H9 (cell line): ENCODE data around the gene TMEM61. TPM values are rescaled to one million over a fixed set of nuclear protein-coding genes. Genes with fewer than 3 reads are reported as not detected.

ENCODE experiments used
- DNase-seq: peaks from one replicate; pipeline ENCODE4 v3.0.0-alpha.2; 2017
- H2AFZ ChIP-seq: one replicate; pipeline ENCODE4 v1.6.1; 2013; ENCODE audit warnings: mild to moderate bottlenecking, low read length, control low read depth, moderate library complexity
- H2AK5ac ChIP-seq: 2 replicates; pipeline ENCODE4 v1.6.1; 2013; ENCODE audit warnings: low read length, control low read depth, mixed read lengths; ENCODE audit not compliant: insufficient read length
- H2BK120ac ChIP-seq: one replicate; pipeline ENCODE4 v1.6.1; 2013; ENCODE audit warnings: low read depth, mild to moderate bottlenecking, low read length, control low read depth, inconsistent platforms; ENCODE audit not compliant: poor library complexity, severe bottlenecking
- H2BK12ac ChIP-seq: 2 replicates; pipeline ENCODE4 v1.6.1; 2013; ENCODE audit warnings: low read length, control low read depth, mixed read lengths, low read depth; ENCODE audit not compliant: insufficient read length
- H2BK15ac ChIP-seq: 2 replicates; pipeline ENCODE4 v1.6.1; 2013; ENCODE audit warnings: low read depth, low read length, control low read depth
- H2BK20ac ChIP-seq: one replicate; pipeline ENCODE4 v1.6.1; 2013; ENCODE audit warnings: low read depth, mild to moderate bottlenecking, low read length, control low read depth, inconsistent platforms; ENCODE audit not compliant: poor library complexity, severe bottlenecking
- H2BK5ac ChIP-seq: 2 replicates; pipeline ENCODE4 v1.6.1; 2013; ENCODE audit warnings: low read length, control low read depth, mixed read lengths; ENCODE audit not compliant: insufficient read length
- H3K14ac ChIP-seq: 2 replicates; pipeline ENCODE4 v1.6.1; 2013; ENCODE audit warnings: low read length, control low read depth; ENCODE audit not compliant: insufficient read depth
- H3K18ac ChIP-seq: 2 replicates; pipeline ENCODE4 v1.6.1; 2013; ENCODE audit warnings: low read depth, mild to moderate bottlenecking, mixed read lengths, low read length, control low read depth; ENCODE audit not compliant: insufficient read length
- H3K23ac ChIP-seq: 2 replicates; pipeline ENCODE4 v1.6.1; 2013; ENCODE audit warnings: low read length, control low read depth, mixed read lengths, low read depth; ENCODE audit not compliant: insufficient read length
- H3K23me2 ChIP-seq: 2 replicates; pipeline ENCODE4 v1.6.1; 2013; ENCODE audit warnings: low read depth, mild to moderate bottlenecking, mixed read lengths, low read length, control low read depth; ENCODE audit not compliant: insufficient read length, poor library complexity, severe bottlenecking
- H3K27ac ChIP-seq: 2 replicates; pipeline ENCODE4 v1.5.1; 2013; ENCODE audit warnings: low read length, control low read depth, mixed read lengths, low read depth; ENCODE audit not compliant: insufficient read length
- H3K27me3 ChIP-seq: 2 replicates; pipeline ENCODE4 v1.6.1; 2013; ENCODE audit warnings: low read length, control low read depth, inconsistent platforms; ENCODE audit not compliant: insufficient read depth
- H3K4ac ChIP-seq: 2 replicates; pipeline ENCODE4 v1.6.1; 2013; ENCODE audit warnings: low read depth, mild to moderate bottlenecking, control low read depth, inconsistent platforms, low read length, moderate library complexity
- H3K4me1 ChIP-seq: 2 replicates; pipeline ENCODE4 v1.6.1; 2013; ENCODE audit warnings: low read length, control low read depth, inconsistent platforms; ENCODE audit not compliant: insufficient read depth
- H3K4me2 ChIP-seq: 2 replicates; pipeline ENCODE4 v1.6.1; 2013; ENCODE audit warnings: low read length, control low read depth, mixed read lengths; ENCODE audit not compliant: insufficient read length, insufficient read depth
- H3K56ac ChIP-seq: 2 replicates; pipeline ENCODE4 v1.6.1; 2013; ENCODE audit warnings: low read depth, mild to moderate bottlenecking, mixed read lengths, low read length, control low read depth; ENCODE audit not compliant: insufficient read length
- H3K79me1 ChIP-seq: 2 replicates; pipeline ENCODE4 v1.6.1; 2013; ENCODE audit warnings: low read depth, mild to moderate bottlenecking, moderate library complexity, low read length, control low read depth, inconsistent platforms; ENCODE audit not compliant: insufficient read depth, poor library complexity, severe bottlenecking
- H3K79me2 ChIP-seq: 2 replicates; pipeline ENCODE4 v1.6.1; 2013; ENCODE audit warnings: low read length, control low read depth, inconsistent platforms; ENCODE audit not compliant: insufficient read depth
- H3K9ac ChIP-seq: 2 replicates; pipeline ENCODE4 v1.6.1; 2013; ENCODE audit warnings: low read length, control low read depth, mixed read lengths; ENCODE audit not compliant: insufficient read length; ENCODE audit errors: extremely low read depth
- H3K9me3 ChIP-seq: one replicate; pipeline ENCODE4 v1.6.1; 2013; ENCODE audit warnings: low read depth, low read length, inconsistent platforms; ENCODE audit not compliant: control insufficient read depth
- H3T11ph ChIP-seq: one replicate; pipeline ENCODE4 v1.6.1; 2013; ENCODE audit warnings: mild to moderate bottlenecking, low read length, control low read depth, inconsistent platforms
- H4K20me1 ChIP-seq: one replicate; pipeline ENCODE4 v1.6.1; 2013; ENCODE audit not compliant: control insufficient read depth, insufficient read length, insufficient read depth
- H4K5ac ChIP-seq: 2 replicates; pipeline ENCODE4 v1.6.1; 2013; ENCODE audit warnings: low read depth, mild to moderate bottlenecking, mixed read lengths, low read length, control low read depth; ENCODE audit not compliant: insufficient read length
- H4K8ac ChIP-seq: replicated peaks from 2 replicates; pipeline ENCODE4 v1.6.1; 2013; ENCODE audit warnings: low read length, control low read depth, mixed read lengths, low read depth; ENCODE audit not compliant: insufficient read length
- H4K91ac ChIP-seq: 2 replicates; pipeline ENCODE4 v1.6.1; 2013; ENCODE audit warnings: low read depth, mild to moderate bottlenecking, moderate library complexity, mixed read lengths, low read length, control low read depth; ENCODE audit not compliant: insufficient read length
- H3K27ac Mint-ChIP-seq, 3 experiments: 2 replicates in 2 of 3; 3 replicates in 1 of 3; pipeline ENCODE4 v1.8.0; 2020 to 2021; ENCODE audit warnings: mixed read lengths in 3 of 3, mild to moderate bottlenecking in 1 of 3, moderate library complexity in 1 of 3
- H3K27me3 Mint-ChIP-seq: 2 replicates; pipeline ENCODE4 v1.8.0; 2021; ENCODE audit warnings: low read depth, mild to moderate bottlenecking, moderate library complexity, mixed read lengths
- H3K36me3 Mint-ChIP-seq, 3 experiments: 2 replicates in 2 of 3; 3 replicates in 1 of 3; pipeline ENCODE4 v1.8.0; 2020 to 2021; ENCODE audit warnings: low read depth in 3 of 3, mixed read lengths in 3 of 3; ENCODE audit not compliant: insufficient read depth in 1 of 3
- H3K4me1 Mint-ChIP-seq, 2 experiments: 2 replicates each; pipeline ENCODE4 v1.8.0; 2020; ENCODE audit warnings: mixed read lengths in 2 of 2
- H3K4me3 Mint-ChIP-seq, 2 experiments: 2 replicates in 1 of 2; 3 replicates in 1 of 2; pipeline ENCODE4 v1.8.0; 2020 to 2021; ENCODE audit warnings: mild to moderate bottlenecking in 2 of 2, mixed read lengths in 2 of 2, moderate library complexity in 1 of 2
- H3K9me3 Mint-ChIP-seq, 2 experiments: 2 replicates in 1 of 2; 3 replicates in 1 of 2; pipeline ENCODE4 v1.8.0; 2020; ENCODE audit warnings: mild to moderate bottlenecking in 2 of 2, mixed read lengths in 2 of 2, moderate library complexity in 1 of 2
- CTCF ChIP-seq: fragments of 200-600 bp; sonication (generic); conservative IDR thresholded peaks from 3 replicates; pipeline ENCODE4 v1.8.0; 2021; ENCODE audit warnings: antibody characterized with exemption, mild to moderate bottlenecking
- WGBS: extraction: QIAGEN DNeasy Blood & Tissue Kit; methylation state at CpG from one replicate; pipeline ENCODE4 v1.1.7; 2013; ENCODE audit warnings: missing lambda C conversion rate, low lambda C conversion rate, mixed read lengths; ENCODE audit not compliant: insufficient read length; ENCODE audit errors: extremely low coverage; 5-methylcytosine and 5-hydroxymethylcytosine counted together
- total RNA-seq: library from RNA; stranded (reverse); gene quantifications from 2 replicates; pipeline ENCODE4 v1.2.1, GENCODE V29; 2021

Gene TMEM61
- total RNA-seq, 1 experiment from 2014 or later, result 0.61 TPM

GRCh38 chr1:55006931-55007330 lies 26.5 kb downstream of the TMEM61 start:
- Histone ChIP-seq H2BK120ac (no peak overlapping the region), H3K23me2 (no peaks in the 10 kb centered on the region), H2AK5ac (no peak overlapping the region), H2BK12ac (no peak overlapping the region), H4K91ac (no peak overlapping the region), H3T11ph (no peak overlapping the region), H4K5ac (no peak overlapping the region), H3K4me1 (peaks cover 3% of the 10 kb centered on the region; the same call in 1 of the 2 replicates), H3K79me2 (no peaks in the 10 kb centered on the region), H3K4ac (no peak overlapping the region), H3K9me3 (no peaks in the 10 kb centered on the region), H2BK20ac (no peak overlapping the region), H3K27me3 (peaks cover 4% of the 10 kb centered on the region; the same call in 1 of the 2 replicates), H3K18ac (no peak overlapping the region), H3K79me1 (no peaks in the 10 kb centered on the region), H3K23ac (no peak overlapping the region), H3K27ac (no peak overlapping the region), H2BK5ac (no peak overlapping the region), H2AFZ (no peak overlapping the region), H3K4me2 (no peak overlapping the region), H3K56ac (no peak overlapping the region), H4K8ac (no peak overlapping the region), H4K20me1 (no peaks in the 10 kb centered on the region), H3K9ac (no peak overlapping the region), H3K14ac (no peak overlapping the region), H2BK15ac (no peak overlapping the region)
- no CpG with 5 or more reads among the region's 12 CpGs for WGBS
- no peak overlapping the region for H3K4me3 Mint-ChIP-seq
- peaks cover 15 to 18% of the 10 kb centered on the region in 2 experiments for H3K4me1 Mint-ChIP-seq
- TF ChIP-seq CTCF, result no peak
- H3K27me3 Mint-ChIP-seq, result peaks cover 22% of the 10 kb centered on the region
- H3K36me3 Mint-ChIP-seq, result peaks cover 0 to 15% (median 0%) of the 10 kb centered on the region in 3 experiments
- DNase-seq, result no peak
- H3K27ac Mint-ChIP-seq, result no peak overlapping the region
- peaks cover 10 to 15% of the 10 kb centered on the region in 2 experiments for H3K9me3 Mint-ChIP-seq
